GM20431 (cell line): ENCODE measurements around the gene PDLIM3.
"Not testable (repeated sequence)": the region's sequence is repeated elsewhere in the genome, so short reads cannot be mapped to it uniquely, and the experiment has no call there.

Experiments
- in situ Hi-C: fragments of 300-500 bp; cut with MseI, MboI; formaldehyde crosslinking; loops from one replicate; pipeline ENCODE4 v1.15.0; 2020; ENCODE audit warnings: low sequenced_read_pairs; ENCODE audit not compliant: unreplicated experiment

The PDLIM3 gene

DNA sequence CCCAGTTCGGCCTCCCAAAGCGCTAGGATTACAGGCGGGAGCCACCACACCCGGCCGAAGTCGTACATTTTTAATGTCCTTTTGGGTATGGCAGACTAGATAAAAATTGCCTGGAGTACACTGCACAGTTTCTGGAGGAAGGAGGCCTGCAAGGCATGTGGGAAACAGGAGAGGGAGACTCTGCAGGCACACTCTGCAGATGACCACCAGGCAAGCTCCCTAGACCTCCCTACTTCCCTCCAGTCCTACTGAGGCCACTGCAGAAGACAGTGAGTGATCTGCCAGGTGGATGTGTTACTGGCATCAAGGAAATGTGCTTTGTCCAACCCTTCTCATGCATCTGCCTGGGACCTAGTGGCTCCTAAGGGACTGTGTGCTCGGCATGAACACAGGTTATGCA is 11.4 kb downstream of the PDLIM3 start:
- in situ Hi-C loops: no loop called here

DNA sequence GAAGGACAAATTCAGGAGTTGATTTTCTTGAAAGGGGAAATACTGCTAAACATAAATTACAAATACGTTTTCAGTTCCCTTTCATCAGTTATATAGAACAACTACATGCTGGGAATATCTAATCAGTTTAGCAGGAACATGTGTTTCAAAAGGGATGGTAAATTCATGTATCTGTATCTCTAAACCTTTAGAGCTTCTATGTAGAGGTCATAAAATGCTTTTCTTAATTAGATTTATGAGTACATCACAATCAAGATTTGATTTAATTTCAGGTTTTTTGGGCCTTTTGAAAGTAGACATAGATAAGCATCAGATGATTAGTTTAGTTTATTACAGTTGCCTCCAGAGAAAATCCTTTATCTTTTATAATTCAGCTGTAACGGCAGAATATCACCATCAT is 12.9 kb downstream of the PDLIM3 start:
- in situ Hi-C loops: no loop called here

DNA sequence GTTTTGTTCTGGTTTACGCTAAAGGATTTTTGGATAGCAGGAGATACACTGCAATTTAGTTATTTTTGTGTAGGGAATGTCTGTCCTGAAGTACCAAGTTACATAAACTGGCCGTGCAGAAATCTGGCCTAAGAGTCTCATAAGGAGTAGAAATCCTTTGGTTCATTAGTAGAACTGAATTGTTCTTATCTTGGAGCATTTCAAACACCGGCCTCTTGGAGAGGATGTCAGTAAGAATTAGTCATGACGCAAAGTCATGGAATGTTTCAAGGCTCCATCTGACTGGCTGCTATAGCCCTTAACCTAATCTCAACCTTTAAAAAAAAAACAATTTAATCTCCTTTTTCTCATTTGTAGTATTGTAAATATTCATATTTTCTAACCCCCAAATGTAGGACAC is 15.2 kb downstream of the PDLIM3 start:
- in situ Hi-C loops: no loop called here

DNA sequence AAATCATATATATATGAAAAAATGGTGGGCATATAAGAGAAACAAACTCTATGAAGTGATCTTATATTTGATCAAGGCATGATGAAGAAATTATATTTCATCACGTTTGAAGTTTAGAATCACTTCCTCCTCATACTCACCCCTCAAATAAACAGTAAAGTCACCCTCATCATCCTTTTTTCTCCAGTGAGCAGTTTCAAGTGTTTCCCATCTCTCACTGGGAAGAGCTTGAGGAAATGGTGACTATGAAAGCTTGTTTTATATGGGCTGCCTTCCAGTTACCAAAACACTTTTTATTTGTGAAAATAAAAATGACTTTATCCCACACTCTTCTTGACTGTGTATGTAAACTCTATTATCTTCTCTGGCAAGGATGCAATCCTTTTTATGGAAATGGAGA is 16.8 kb downstream of the PDLIM3 start:
- in situ Hi-C loops: no loop called here

DNA sequence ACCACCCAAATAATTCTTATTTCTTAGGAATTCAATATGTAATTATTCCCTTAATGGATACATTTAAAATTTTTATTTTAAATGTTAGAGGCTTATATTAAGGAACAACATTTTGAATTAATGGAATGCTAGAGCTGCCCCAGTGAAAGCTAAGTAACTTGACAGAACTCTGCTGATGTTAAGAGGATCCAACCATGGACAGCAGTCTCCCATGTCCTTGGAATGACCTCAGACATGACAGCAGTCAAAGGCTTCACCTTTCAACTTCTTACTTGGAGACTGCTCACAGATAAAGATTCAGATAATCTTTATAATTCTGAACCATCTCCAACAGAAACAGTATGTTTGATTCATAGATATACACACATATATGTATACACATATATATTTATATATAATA is 17.2 kb downstream of the PDLIM3 start:
- in situ Hi-C loops: no loop called here

DNA sequence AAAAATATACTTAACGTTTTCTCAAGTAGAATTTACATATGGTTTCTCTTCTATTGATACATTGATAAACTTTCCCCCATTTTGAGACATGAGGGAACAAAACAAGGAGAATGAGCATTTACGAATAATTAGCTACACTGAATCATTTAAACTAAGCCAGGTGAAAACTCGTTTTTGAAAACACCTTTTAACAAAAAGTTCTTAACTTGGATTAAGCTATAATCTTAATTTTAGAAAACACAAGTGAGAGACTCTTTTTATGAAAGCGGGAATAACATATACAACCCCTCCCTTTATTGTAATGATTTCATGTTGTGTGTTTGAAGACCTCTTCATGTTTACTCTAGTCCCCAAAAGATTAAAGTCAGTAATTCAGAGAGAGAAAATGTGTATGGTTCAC is 20.1 kb downstream of the PDLIM3 start:
- in situ Hi-C loops: no loop called here

DNA sequence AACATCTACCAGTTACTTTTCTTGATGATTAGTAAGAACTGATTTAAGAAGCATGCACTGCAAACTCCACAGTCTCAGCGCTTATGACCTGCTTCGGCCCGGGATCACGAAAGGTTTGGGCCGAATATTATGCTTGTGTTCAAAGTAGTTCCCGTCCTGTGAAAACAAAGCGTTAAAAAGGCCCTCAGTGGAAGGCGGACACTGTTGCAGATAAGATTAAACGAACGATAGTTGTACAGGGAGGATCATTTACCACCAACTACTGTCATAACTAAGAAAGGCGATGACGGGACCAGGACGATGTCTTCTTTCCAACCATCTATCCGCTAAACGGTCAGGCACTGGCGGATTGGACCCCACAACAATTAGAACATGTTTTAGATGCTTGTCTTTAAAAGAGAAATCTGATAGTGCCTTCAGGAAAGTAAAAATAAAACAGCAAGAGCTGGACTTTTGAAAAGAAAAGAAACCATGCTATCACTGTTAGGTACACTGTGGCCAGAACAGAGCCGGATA is 21.1 kb downstream of the PDLIM3 start:
- in situ Hi-C loops: no loop called here

DNA sequence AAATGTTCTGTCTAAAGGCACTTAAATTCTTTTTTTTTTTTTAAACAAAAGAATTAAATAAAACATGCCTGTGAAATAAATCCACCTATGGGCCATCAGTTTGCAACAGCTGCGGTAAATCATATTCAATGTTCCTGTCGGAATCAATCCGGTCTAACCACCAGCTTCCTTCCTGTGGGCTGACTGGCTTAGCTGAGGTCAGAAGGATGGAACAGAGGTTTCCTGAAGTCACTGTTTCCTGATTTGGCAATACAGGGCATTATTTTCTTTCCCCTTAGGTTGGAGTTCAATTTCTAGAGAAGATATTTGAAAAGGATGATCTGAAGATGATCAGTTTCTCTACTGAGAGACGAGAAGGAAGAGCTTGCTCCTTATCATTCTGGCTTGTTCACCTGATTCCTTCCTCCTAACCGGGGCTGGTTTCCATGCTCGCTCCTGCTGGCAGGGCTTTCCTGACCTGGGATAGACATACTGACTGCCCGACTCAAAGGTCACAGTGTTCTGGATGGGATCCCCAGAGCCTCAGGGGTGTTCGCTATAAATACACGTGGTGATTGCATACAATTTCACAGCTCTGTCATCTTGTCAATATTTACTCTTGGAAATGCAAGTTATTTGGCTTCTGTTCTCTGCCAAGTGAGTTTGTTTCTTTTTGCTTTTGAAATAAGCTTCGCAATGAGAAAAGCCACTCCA is 21.7 kb downstream of the PDLIM3 start:
- in situ Hi-C loops: no loop called here

DNA sequence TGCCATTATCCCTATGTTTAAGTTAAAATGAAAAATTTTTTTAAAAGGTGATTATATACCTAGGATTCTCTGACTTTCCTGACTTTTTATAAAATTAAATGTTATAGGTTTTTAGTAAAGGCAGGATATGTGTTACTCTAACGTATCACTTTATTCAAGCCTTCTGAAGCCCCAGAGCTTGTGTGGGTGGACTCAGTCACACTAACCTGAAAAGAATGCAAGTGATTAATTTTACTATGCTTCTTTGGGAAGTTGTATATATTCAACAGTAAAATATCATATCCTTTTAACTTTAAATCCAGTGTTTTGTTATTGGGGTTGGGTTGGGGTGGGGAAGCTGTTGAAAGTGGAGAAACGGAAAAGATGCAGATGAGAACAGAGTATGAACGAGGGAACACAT is 22.8 kb downstream of the PDLIM3 start:
- in situ Hi-C loops: no loop called here

DNA sequence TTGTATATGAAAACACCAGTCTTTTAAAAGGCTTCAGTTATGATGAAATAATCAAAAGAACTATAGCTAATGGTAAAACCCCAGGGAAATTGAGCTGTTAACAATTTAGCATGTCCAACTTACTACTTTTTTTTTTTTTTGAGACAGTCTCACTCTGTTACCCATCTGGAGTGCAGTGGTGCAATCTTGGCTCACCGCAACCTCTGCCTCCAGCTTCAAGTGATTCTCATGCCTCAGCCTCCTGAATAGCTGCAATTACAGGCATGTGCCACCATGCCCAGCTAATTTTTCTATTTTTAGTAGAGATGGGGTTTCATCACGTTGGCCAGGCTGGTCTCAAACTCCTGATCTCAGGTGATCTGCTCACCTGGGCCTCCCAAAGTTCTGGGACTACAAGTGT is 24.1 kb downstream of the PDLIM3 start:
- in situ Hi-C loops: not testable (repeated sequence)

DNA sequence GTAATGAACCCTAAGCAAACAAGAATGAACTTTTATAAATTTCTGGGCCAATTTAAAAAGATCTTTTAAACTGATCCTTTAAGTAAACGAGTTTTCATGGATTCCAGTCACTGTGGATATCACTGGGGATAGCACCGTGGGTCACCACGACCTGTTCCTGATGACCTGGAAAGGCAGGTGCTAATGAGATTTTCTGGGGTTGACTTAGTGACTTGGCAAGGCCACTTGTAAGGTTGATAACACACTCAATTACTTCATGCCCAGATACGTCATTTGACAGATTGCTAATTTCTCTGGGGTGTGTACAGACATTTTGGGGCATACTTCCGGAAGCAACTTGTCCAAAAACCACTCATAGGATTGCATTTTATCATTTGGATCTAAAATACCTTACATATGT is 24.5 kb downstream of the PDLIM3 start:
- in situ Hi-C loops: no loop called here

DNA sequence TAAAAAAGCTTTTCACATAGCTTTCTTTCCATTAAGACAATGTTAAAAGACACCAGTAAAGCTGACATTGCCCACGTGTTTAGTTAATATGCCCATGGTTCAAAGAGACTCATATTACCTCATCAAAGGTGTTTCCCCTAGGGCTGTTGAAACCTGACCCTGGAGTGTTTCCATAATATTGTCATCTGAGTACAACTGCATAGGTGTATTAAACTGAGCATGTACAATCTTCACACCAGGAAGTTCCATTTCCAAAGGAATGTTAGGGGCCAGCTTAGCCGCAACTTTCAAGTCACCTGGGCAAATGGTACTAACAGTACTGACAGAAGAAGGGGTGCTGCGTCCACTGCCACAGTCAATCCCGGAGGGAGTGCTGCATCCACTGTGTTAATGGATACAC is 27.1 kb downstream of the PDLIM3 start:
- in situ Hi-C loops: no loop called here

DNA sequence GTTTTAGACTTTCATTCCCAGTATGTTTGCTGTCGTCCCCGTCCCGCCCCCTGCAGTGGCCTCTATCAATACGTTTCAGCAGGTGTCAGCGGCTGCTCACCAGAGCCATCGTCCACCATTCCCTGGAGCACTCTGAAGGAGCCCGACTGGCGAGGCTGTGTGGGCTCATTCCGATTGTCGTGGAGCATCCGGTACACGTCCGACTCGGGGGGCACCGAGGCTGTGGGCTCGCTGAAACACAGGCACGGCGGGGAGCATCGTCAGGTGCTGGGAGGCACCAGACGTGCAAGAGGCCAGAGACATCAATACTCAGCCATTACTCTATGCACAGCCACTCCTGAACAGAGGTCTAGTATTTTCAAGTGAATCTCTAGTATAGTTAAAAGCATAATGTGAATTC is 28.9 kb downstream of the PDLIM3 start:
- in situ Hi-C loops: no loop called here

DNA sequence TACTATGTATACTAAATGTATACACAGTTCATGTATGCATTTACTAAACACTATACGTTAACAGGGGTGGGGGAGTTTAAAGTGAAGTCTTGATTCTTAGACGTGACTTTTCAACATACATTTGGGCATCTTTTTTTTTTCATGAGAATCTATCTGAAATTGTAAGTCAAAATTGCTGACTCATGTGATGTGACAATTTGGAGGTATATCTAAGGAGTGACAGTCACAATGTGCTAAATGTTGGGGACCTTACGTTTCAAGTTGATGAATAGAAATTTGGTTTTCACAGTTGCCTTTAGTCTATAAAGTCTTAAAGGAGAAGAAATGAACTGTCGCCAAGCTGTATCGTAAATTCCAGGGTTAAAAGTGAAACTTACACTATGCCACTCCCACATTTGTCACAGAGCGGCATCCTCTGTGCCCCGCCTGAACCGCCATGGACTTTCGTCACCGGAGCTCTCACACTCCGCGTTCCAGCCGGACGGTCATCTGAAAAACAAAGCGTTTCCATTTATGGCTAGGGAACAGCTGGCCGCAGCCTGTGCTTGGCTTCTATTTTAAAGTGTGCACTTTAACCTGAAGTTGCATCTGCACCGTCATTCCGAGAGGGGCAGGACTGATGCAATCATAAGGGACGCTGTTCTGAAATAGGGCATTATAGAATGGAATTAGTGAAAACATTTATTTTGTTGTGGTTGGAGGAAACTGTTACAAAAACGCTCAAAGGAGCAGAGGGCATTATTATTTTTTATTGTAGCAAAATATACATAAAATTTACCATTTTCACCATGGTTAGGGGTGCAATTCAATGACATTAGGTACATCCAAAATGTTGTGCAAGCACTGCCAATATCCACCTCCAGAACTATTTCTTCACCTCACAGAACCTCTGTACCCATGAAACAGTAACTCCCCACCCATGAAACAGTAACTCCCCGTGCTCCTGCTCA is 30.9 kb downstream of the PDLIM3 start:
- in situ Hi-C loops: no loop called here

DNA sequence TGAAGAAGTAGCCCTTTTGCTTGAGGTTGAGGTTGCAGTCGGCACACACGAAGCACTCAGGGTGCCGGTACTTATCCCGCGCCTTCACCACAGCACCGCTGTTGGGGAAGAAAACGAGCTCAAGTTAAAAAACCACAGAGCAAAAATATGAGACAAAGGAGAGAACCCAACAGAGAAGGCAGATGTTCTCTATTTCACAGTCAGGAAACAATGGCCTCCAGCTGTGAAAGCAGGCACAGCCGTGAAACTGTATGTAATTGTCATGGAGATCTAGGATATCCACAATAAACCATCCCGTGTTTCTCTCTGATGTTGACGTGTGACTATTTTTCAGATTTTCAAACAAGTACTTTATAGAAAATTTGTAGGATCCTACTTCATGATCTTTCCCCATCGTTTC is 32.9 kb downstream of the PDLIM3 start:
- in situ Hi-C loops: no loop called here

DNA sequence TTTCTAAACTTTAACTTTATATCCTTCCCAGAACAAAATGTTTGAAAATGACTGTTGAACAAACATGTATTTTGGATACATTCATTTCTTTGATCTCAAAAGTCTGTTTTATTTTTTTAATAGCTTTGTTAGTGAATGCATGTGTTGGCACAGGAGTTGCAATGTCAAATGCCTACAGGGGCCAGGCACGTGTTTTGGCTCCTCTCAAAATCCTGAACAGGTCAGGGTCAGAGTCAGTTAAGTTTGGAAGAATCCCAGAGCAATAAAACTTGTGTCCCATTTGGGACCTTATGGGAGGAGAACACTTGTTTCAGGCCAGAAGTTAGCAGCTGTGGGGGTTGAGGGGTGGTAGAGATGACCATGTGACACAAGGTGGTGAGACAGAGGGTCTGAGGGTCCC is 34.7 kb downstream of the PDLIM3 start:
- in situ Hi-C loops: no loop called here

DNA sequence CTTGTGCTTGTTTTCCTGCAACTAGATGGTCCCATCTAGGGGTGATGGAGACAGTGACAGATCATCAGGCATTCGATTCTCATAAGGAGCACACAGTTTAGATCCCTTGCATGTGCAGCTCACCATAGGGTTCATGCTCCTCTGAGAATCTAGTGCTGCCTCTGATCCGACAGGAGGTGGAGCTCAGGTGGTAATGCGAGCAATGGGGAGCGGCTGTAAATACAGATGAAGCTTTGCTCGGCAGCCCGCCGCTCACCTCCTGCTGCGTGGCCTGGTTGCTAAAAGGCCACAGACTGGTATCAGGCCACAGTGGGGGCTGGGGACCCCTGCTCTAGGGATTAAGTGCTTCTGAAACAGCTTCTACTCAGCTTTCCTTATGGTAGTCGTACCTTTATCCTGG is 35.3 kb downstream of the PDLIM3 start:
- in situ Hi-C loops: no loop called here

DNA sequence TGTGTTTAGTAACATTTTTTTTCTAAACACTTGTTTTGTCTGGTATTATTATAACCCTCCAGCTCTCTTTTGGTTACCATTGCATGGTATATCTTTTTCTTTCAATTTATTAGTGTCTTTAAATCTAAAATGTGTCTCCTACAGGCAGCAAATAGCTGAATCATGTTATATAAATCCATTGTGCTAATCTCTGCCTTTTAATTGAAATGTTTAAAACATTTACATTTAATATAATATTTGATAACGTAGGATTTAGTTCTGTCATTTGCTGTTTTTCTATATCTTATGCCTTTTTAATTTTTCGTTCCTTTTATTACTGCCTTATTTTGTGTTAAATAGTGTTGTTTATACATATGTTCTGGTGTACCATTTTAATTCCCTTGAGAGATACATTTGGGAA is 46.7 kb downstream of the PDLIM3 start:
- in situ Hi-C loops: no loop called here

DNA sequence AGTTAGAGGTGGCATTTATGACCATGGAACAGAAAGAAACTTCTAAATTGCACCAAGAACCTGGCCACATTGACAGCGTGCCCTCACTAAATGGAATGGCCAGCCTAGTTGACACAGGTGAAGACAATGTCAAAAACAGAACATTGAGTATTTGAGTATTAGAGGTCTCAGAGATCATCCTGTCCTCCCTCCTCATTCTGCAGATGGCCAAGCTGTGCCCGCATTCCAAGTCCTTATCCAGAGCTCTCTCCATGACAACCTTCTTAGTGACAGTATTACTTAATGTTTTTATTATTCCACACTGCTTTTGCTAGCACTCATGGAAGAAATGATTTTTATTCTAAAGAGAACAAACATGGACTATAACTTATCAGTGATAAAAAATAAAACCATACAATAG is 53.9 kb downstream of the PDLIM3 start:
- in situ Hi-C loops: no loop called here

DNA sequence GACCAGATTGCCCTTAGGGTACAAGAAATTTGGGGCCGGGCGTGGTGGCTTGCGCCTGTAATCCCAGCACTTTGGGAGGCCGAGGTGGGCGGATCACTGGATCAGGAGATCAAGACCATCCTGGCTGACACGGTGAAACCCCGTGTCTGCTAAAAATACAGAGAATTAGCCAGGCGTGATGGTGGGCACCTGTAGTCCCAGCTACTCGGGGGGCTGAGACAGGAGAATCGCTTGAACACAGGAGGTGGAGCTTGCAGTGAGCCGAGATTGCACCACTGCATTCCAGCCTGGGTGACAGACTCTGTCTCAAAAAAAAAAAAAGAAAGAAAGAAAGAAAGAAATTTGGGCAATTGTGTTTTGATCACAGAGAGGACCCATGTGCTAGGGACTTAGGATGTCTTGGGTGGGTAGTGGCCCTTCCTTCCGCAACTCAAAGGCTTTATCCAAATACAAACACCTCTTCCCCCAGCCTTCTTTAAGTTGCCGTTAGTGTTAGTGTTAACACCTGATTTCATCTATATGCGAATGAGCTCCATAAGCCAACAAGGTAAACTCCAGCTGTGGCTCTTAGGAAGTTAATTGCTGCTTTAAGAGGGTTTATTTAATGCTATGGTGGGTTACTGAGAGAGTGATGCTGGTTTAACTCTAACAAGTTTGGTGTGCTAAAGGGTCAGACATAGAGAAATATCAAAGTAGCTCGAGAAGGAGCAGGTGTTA is 55.1 kb downstream of the PDLIM3 start:
- in situ Hi-C loops: no loop called here

DNA sequence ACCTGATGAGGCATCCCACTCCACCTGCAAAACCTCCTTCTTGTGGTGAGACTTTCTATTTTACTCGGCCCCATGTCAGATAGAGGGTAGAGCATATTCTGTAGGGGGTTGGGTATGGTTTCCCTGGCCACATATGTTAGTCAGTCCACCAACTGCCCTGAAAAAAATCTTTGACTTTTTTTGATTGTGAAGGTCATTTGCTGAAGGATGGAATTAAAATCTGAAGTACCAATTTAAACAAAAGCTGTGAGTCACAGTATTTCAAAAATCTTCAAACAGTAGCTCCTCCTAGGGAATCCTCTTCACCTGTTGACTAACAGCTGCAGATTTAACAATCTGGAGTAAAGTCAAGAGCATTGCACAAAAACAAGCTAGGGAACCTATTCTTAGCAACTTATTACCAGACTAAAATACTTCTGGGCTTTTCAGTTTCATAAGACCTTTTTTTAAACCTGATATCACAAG is 55.8 kb downstream of the PDLIM3 start:
- in situ Hi-C loops: no loop called here
